IPS-18c (cell line): Measurements from ENCODE around the gene SLC25A47.
"Not testable (repeated sequence)": the region's sequence is repeated elsewhere in the genome, so short reads cannot be mapped to it uniquely, and the experiment has no call there.

Experiments
- H3K4me3 ChIP-seq: 2 replicates; pipeline ENCODE4 v1.7.0; 2013; ENCODE audit warnings: low read depth, mild to moderate bottlenecking, low read length, moderate library complexity; ENCODE audit not compliant: insufficient read depth
- H3K9me3 ChIP-seq: one replicate; pipeline ENCODE4 v1.6.1; 2013; ENCODE audit warnings: mild to moderate bottlenecking, low read length, moderate library complexity; ENCODE audit not compliant: control insufficient read depth, insufficient read depth

SLC25A47 gene, protein sequence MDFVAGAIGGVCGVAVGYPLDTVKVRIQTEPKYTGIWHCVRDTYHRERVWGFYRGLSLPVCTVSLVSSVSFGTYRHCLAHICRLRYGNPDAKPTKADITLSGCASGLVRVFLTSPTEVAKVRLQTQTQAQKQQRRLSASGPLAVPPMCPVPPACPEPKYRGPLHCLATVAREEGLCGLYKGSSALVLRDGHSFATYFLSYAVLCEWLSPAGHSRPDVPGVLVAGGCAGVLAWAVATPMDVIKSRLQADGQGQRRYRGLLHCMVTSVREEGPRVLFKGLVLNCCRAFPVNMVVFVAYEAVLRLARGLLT

DNA sequence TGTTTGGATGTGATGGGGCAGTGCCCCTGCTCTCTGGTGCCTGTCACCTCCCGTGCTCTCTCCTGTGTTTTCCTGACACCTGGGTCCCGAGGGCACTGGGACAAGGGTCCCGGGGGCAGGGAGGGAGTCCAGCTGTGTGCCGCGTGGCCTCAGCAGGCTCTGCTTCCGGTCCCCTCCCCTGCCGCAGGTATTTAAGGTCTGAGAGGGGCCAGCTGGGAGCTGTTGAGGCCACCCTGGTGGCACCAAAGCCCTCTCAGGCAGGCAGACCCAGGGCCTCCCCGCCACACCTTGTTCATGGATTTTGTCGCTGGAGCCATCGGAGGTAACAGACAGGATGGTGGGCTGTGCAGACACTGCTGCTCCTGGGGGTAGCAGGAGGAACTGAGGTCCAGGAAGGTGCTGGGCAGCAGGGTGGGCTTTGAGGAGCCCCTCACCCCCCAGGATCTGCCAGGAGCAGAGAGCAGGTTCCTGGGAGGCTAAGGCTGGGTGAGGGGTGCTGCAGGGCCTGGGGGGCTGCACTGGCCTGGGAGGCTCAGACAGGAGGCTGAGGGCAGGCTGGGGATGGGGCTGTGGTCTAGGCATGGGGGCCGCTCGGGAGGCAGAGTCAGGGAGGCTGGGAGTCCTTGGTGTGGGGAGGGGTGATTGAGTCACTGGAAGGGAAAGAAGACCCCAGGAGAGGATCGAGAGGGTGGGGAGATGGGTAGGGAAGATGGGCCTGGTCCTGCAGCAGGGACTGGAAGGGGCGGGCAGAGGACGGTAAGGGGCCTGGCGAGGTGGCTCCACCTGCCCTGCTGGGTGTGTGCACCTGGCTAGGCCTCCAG, at the start of gene SLC25A47:
Gene SLC25A47, plus strand, starts transcription at position 219 of the 821 bp plus-strand sequence. Its CDS starts 76 bp downstream, at position 295.
- Histone ChIP-seq H3K9me3 (no peaks in the 10 kb centered on the region), H3K4me3 (no peak within 1 kb of the TSS)

DNA sequence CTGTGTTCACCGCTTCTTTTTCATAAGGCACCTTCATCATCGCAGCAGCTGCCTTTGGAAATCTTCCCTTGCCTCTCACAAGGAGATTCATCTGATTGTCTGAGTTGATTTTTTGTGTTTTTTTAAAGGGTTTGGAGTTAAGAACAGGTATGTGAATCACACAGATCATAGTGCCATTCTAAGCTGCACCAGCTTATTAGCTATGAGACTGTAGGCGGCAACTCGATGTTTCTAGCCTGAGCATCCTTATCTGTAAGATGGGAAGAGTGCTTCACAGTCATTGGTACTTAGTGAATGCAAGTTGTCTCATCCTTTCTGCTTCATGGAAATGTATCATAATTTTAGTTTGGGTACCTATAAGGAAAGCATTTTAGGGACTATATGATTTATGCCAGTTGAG, 48.9 kb upstream of the SLC25A47 start:
- H3K9me3 ChIP-seq, result no peaks in the 10 kb centered on the region
- H3K4me3 ChIP-seq, result no peak overlapping the region

DNA sequence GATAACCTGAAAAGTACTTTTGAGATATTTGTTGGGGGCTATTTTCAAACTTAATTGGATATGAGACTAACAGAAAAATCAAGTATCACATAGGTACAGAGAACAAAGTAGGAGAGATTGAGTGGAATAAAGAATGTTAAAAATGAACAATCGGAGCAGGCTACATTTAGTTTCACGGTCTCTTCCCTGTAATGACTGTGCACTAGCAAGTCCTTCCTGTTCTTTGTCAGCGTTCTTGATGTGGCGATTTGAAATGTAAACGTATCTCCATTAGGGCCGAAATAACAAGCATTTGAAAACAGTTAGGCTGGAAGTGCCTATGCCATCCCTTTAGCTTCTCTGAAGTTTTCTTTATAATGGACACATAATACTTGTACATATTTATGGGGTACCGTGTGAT, 47.9 kb upstream of the SLC25A47 start:
- Histone ChIP-seq H3K9me3 (no peaks in the 10 kb centered on the region), H3K4me3 (no peak overlapping the region)

GRCh38 chr14:100278702-100279101, 44.4 kb upstream of the SLC25A47 start:
- no peaks in the 10 kb centered on the region for H3K9me3 ChIP-seq
- no peak overlapping the region for H3K4me3 ChIP-seq

- H3K4me3 ChIP-seq, result no peak overlapping the region
- no peaks in the 10 kb centered on the region for H3K9me3 ChIP-seq
These were observed 44.0 kb upstream of the SLC25A47 start for GRCh38 chr14:100279133-100279532.

DNA sequence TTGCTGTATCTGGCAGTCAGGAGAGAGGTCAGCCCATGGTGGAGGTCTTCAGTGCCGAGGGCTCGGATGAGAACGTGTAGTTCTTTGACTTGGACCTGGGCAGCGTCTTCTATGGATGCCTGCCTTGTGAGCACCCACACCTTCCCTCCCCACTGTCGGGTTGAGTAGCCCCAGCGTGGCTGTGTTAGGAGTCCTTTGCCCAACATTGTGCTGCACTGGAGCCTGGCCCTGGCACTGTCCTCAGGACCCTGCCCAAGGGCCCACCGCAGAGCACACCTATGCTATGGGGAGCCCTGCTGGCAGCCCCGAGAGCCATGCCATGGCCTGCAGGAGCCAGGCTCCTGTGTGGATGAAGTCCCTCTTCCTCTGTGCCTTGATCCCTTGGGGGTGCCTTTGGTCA, 43.6 kb upstream of the SLC25A47 start:
- no peaks in the 10 kb centered on the region for H3K9me3 ChIP-seq
- no peak overlapping the region for H3K4me3 ChIP-seq

- Histone ChIP-seq H3K9me3 (no peaks in the 10 kb centered on the region), H3K4me3 (no peak overlapping the region)
These were observed 41.7 kb upstream of the SLC25A47 start for GRCh38 chr14:100281286-100282082.

GRCh38 chr14:100282083-100282350, 41.1 kb upstream of the SLC25A47 start:
- Histone ChIP-seq H3K4me3 (no peak overlapping the region), H3K9me3 (no peaks in the 10 kb centered on the region)

- Histone ChIP-seq H3K9me3 (no peaks in the 10 kb centered on the region), H3K4me3 (no peak overlapping the region)
These were observed 40.2 kb upstream of the SLC25A47 start for GRCh38 chr14:100282766-100283419.

GRCh38 chr14:100283436-100283835, 39.7 kb upstream of the SLC25A47 start:
- H3K4me3 ChIP-seq, H3K9me3 ChIP-seq: not testable (repeated sequence)

- Histone ChIP-seq H3K9me3 (no peaks in the 10 kb centered on the region), H3K4me3 (no peak overlapping the region; the same call in 1 of the 2 replicates)
These were observed 38.9 kb upstream of the SLC25A47 start for GRCh38 chr14:100283984-100284881.

- Histone ChIP-seq H3K4me3 (peak overlapping the region; percentile 74), H3K9me3 (no peaks in the 10 kb centered on the region)
These were observed 37.9 kb upstream of the SLC25A47 start for GRCh38 chr14:100285021-100285912.

- Histone ChIP-seq H3K9me3 (no peaks in the 10 kb centered on the region), H3K4me3 (peak overlapping the region; percentile 74; the same call in 1 of the 2 replicates)
These were observed 37.2 kb upstream of the SLC25A47 start for GRCh38 chr14:100285913-100286400.

- no peak overlapping the region for H3K4me3 ChIP-seq
These were observed 36.5 kb upstream of the SLC25A47 start for GRCh38 chr14:100286484-100287191.

More at GRCh38 chr14:100286484-100287191, 36.5 kb upstream of the SLC25A47 start:
- no peaks in the 10 kb centered on the region for H3K9me3 ChIP-seq
